ENCODE measurements around the gene CRYL1. TPM values are rescaled to one million over a fixed set of nuclear protein-coding genes. Genes with fewer than 3 reads are reported as not detected.

CRYL1 gene
- total and polyA plus RNA-seq, 2 of the 13 experiments (the other 11 are each of a cell fraction or from before 2014, with no cell fraction given), result 57.2 to 115 TPM

DNA sequence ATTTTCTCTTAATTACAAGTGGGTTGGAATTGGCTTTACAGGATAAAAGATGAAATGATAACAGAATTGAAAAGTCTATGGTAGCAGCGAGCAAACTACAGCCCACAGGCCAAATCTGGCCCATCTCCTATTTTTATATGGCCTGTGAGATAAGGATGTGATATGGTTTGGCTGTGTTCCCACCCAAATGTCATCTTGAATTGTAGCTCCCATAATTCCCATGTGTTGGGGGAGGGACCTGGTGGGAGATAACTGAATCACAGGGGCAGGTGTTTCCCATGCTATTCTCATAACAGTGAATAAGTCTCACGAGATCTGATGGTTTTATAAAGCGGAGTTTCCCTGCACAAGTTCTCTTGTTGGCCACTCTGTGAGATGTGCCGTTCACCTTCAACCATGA, 19.0 kb downstream of the CRYL1 start (continued):
- TF ChIP-seq GPBP1L1 (CRISPR knock-in tag; IDR thresholded peaks at IDR 0.05), result no peak
- TF ChIP-seq, protein P1, sequence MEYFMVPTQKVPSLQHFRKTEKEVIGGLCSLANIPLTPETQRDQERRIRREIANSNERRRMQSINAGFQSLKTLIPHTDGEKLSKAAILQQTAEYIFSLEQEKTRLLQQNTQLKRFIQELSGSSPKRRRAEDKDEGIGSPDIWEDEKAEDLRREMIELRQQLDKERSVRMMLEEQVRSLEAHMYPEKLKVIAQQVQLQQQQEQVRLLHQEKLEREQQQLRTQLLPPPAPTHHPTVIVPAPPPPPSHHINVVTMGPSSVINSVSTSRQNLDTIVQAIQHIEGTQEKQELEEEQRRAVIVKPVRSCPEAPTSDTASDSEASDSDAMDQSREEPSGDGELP (IDR thresholded peaks at IDR 0.05; ENCODE audit: borderline replicate concordance, low read depth), result no peak
- no peak for TF ChIP-seq EHMT2 (IDR thresholded peaks at IDR 0.05; ENCODE audit: borderline replicate concordance, low read depth, low read length)
- TF ChIP-seq SNAPC4 (CRISPR knock-in tag; IDR thresholded peaks at IDR 0.05), result no peak

Measured in HepG2 (cell line).